CD14-positive monocyte (primary cell): ENCODE measurements around the gene GPSM1. TPM values are rescaled to one million over a fixed set of nuclear protein-coding genes. Genes with fewer than 3 reads are reported as not detected.

ENCODE experiments used
- DNase-seq, 3 donors: peaks; one replicate each; pipeline ENCODE4 v3.0.0-alpha.2; 2011 to 2022
- H2AFZ ChIP-seq: 2 replicates; pipeline ENCODE4 v1.6.0; 2012; ENCODE audit warnings: mild to moderate bottlenecking, low read depth, low read length, inconsistent platforms; ENCODE audit not compliant: insufficient read depth, poor library complexity, severe bottlenecking
- H3K27ac ChIP-seq, 2 donors: 1 replicate in 1 of 2; 2 replicates in 1 of 2; pipeline ENCODE4 v1.5.1; 2012 to 2013; ENCODE audit warnings: low read length in 2 of 2, control low read depth in 1 of 2, inconsistent platforms in 1 of 2, low read depth in 1 of 2, mild to moderate bottlenecking in 1 of 2
- H3K27me3 ChIP-seq, 2 donors: one replicate each; pipeline versions ENCODE4 v1.6.0 to v1.6.1; 2011 to 2013; ENCODE audit warnings: low read length in 2 of 2; ENCODE audit not compliant: control insufficient read depth in 2 of 2, insufficient read depth in 2 of 2
- H3K36me3 ChIP-seq, 2 donors: replicated peaks in 1 of 2; 1 replicate in 1 of 2; 2 replicates in 1 of 2; pipeline versions ENCODE4 v1.5.1 to v1.6.1; 2012 to 2013; ENCODE audit warnings: low read length in 2 of 2, control low read depth in 1 of 2, inconsistent platforms in 1 of 2, mild to moderate bottlenecking in 1 of 2; ENCODE audit not compliant: insufficient read depth in 2 of 2, control insufficient read depth in 1 of 2
- H3K4me1 ChIP-seq, 2 donors: 1 replicate in 1 of 2; 2 replicates in 1 of 2; pipeline versions ENCODE4 v1.5.1 to v1.6.1; 2012 to 2013; ENCODE audit warnings: low read length in 2 of 2, control low read depth in 1 of 2, inconsistent platforms in 1 of 2, mild to moderate bottlenecking in 1 of 2, moderate library complexity in 1 of 2; ENCODE audit not compliant: insufficient read depth in 2 of 2, control insufficient read depth in 1 of 2
- H3K4me2 ChIP-seq: replicated peaks from 2 replicates; pipeline ENCODE3; 2012; ENCODE audit warnings: low read length, moderate library complexity, mild to moderate bottlenecking; ENCODE audit not compliant: poor library complexity, severe bottlenecking; ENCODE audit errors: extremely low read depth
- H3K4me3 ChIP-seq, 3 experiments: fragments of 200-600 bp in 1 of 3; sonication (generic) in 1 of 3; replicated peaks in 1 of 3; 1 replicate in 2 of 3; 2 replicates in 1 of 3; pipeline ENCODE4 v1.5.1; 2011 to 2013; ENCODE audit warnings: low read length in 3 of 3, mild to moderate bottlenecking in 3 of 3, control low read depth in 2 of 3, low read depth in 2 of 3, inconsistent platforms in 1 of 3, moderate library complexity in 1 of 3
- H3K79me2 ChIP-seq: 2 replicates; pipeline ENCODE4 v1.6.0; 2012; ENCODE audit warnings: mild to moderate bottlenecking, control low read depth, inconsistent platforms, low read length, moderate library complexity; ENCODE audit not compliant: insufficient read depth
- H3K9ac ChIP-seq: 2 replicates; pipeline ENCODE4 v1.6.0; 2017; ENCODE audit warnings: low read length, mild to moderate bottlenecking; ENCODE audit not compliant: insufficient read depth, poor library complexity, severe bottlenecking
- H3K9me3 ChIP-seq, 2 donors: replicated peaks in 1 of 2; 1 replicate in 1 of 2; 2 replicates in 1 of 2; pipeline versions ENCODE4 v1.5.1 to v1.6.1; 2012 to 2013; ENCODE audit warnings: low read length in 2 of 2, control low read depth in 1 of 2; ENCODE audit not compliant: control insufficient read depth in 1 of 2, insufficient read depth in 1 of 2
- H4K20me1 ChIP-seq: 2 replicates; pipeline ENCODE4 v1.6.0; 2012; ENCODE audit warnings: mild to moderate bottlenecking, low read length, control low read depth, moderate library complexity; ENCODE audit not compliant: insufficient read depth
- H3K27ac Mint-ChIP-seq, 7 donors: one replicate each; pipeline ENCODE4 v1.8.0; 2020; ENCODE audit warnings: mild to moderate bottlenecking in 7 of 7, mixed read lengths in 7 of 7, moderate library complexity in 6 of 7, inconsistent platforms in 2 of 7
- H3K27me3 Mint-ChIP-seq, 3 donors: one replicate each; pipeline ENCODE4 v1.8.0; 2021 to 2022; ENCODE audit warnings: low read depth in 3 of 3, mild to moderate bottlenecking in 3 of 3, mixed read lengths in 3 of 3, moderate library complexity in 3 of 3, inconsistent platforms in 1 of 3
- H3K36me3 Mint-ChIP-seq, 2 donors: one replicate each; pipeline ENCODE4 v1.8.0; 2020; ENCODE audit warnings: mixed read lengths in 2 of 2, inconsistent platforms in 1 of 2, mild to moderate bottlenecking in 1 of 2
- H3K4me1 Mint-ChIP-seq: one replicate; pipeline ENCODE4 v1.8.0; 2020; ENCODE audit warnings: mild to moderate bottlenecking, mixed read lengths
- H3K4me3 Mint-ChIP-seq, 2 donors: one replicate each; pipeline ENCODE4 v1.8.0; 2020; ENCODE audit warnings: mild to moderate bottlenecking in 2 of 2, mixed read lengths in 2 of 2, moderate library complexity in 1 of 2
- H3K9me3 Mint-ChIP-seq, 7 donors: one replicate each; pipeline ENCODE4 v1.8.0; 2020 to 2022; ENCODE audit warnings: mixed read lengths in 7 of 7, mild to moderate bottlenecking in 6 of 7, moderate library complexity in 6 of 7, inconsistent platforms in 2 of 7
- CTCF ChIP-seq: fragments of 200-600 bp; IDR thresholded peaks from one replicate; pipeline ENCODE4 v1.8.0; 2022; ENCODE audit warnings: antibody characterized with exemption, mild to moderate bottlenecking
- WGBS: methylation state at CpG from one replicate; pipeline ENCODE4 v1.1.5; 2013; ENCODE audit warnings: missing lambda C conversion rate; ENCODE audit not compliant: insufficient coverage; 5-methylcytosine and 5-hydroxymethylcytosine counted together
- intact Hi-C, 2 donors: fragments of 100-400 bp; cut with micrococcal nuclease; formaldehyde crosslinking; loops; one replicate each; pipeline versions ENCODE4 v1.15.0 to v1.15.1; 2023
- polyA plus RNA-seq, 3 donors: library from polyadenylated mRNA; depleted of rRNA in 1 of 3; unstranded in 2 of 3; stranded (reverse) in 1 of 3; fragments of 300-500 nt in 2 of 3; fragments of >200 nt in 1 of 3; fragmentation: Illumina TruSeq in 2 of 3; gene quantifications; 1 replicate in 2 of 3; 2 replicates in 1 of 3; pipeline ENCODE4 v1.2.3, GENCODE V29; 2012 to 2021

Gene GPSM1
- polyA plus RNA-seq, 3 donors: 0.67 to 3.1 (median 0.73) TPM

- no peak overlapping the region for H3K4me3 Mint-ChIP-seq
- Histone ChIP-seq H3K36me3 (no peaks in the 10 kb centered on the region), H3K9me3 (no peaks in the 10 kb centered on the region), H3K27me3 (peaks cover 0 to 12% of the 10 kb centered on the region in 2 donors), H4K20me1 (no peaks in the 10 kb centered on the region), H3K4me2 (no peak overlapping the region), H2AFZ (no peak overlapping the region), H3K79me2 (no peaks in the 10 kb centered on the region), H3K27ac (no peak overlapping the region), H3K9ac (no peak overlapping the region), H3K4me3 (no peak overlapping the region), H3K4me1 (peaks cover 9 to 11% of the 10 kb centered on the region in 2 donors)
- peaks cover 0 to 2% (median 0%) of the 10 kb centered on the region in 7 donors for H3K9me3 Mint-ChIP-seq
- H3K4me1 Mint-ChIP-seq: peaks cover 9% of the 10 kb centered on the region
- no peak overlapping the region for H3K27ac Mint-ChIP-seq
- no peaks in the 10 kb centered on the region for H3K36me3 Mint-ChIP-seq
- intact Hi-C loops: no loop called here
- 73% methylated on average over 15 of the region's 23 CpGs for WGBS
- H3K27me3 Mint-ChIP-seq: peaks cover 12 to 24% (median 17%) of the 10 kb centered on the region in 3 donors
- DNase-seq: no peak
- TF ChIP-seq CTCF: no peak
These were observed 4.5 kb upstream of the GPSM1 start for GRCh38 chr9:136322756-136323330.

GRCh38 chr9:136323371-136323789, 4.0 kb upstream of the GPSM1 start:
- Mint-ChIP-seq H3K4me1 (peaks cover 10% of the 10 kb centered on the region), H3K27ac (peak overlapping the region in 1 of 7 donors; percentile 50), H3K9me3 (peaks cover 0 to 2% (median 0%) of the 10 kb centered on the region in 7 donors), H3K36me3 (no peaks in the 10 kb centered on the region), H3K4me3 (no peak overlapping the region), H3K27me3 (peaks cover 13 to 28% (median 19%) of the 10 kb centered on the region in 3 donors)
- no peak overlapping the region for H3K4me2 ChIP-seq
- no peak overlapping the region for H3K27ac ChIP-seq
- no peak overlapping the region for H2AFZ ChIP-seq
- no peak overlapping the region for H3K4me3 ChIP-seq
- intact Hi-C loops: no loop called here
- no peak overlapping the region for H3K9ac ChIP-seq
- no peaks in the 10 kb centered on the region for H3K79me2 ChIP-seq
- H3K27me3 ChIP-seq: peaks cover 0 to 18% of the 10 kb centered on the region in 2 donors
- no peak for DNase-seq
- no peak for TF ChIP-seq CTCF
- no peaks in the 10 kb centered on the region for H3K9me3 ChIP-seq
- no peaks in the 10 kb centered on the region for H4K20me1 ChIP-seq
- H3K4me1 ChIP-seq: peaks cover 14 to 17% of the 10 kb centered on the region in 2 donors
- 89% methylated on average over 12 of the region's 17 CpGs for WGBS
- H3K36me3 ChIP-seq: no peaks in the 10 kb centered on the region
